GM18507 (cell line): Measurements from ENCODE around the gene LRMDA.

Source experiments
- DNase-seq: peaks from one replicate; pipeline ENCODE4 v3.0.0; 2011; ENCODE audit warnings: low read depth; ENCODE audit not compliant: insufficient read length; ENCODE audit errors: extremely low spot score
- FAIRE-seq: peaks from 2 replicates; lab custom pipeline; 2011; peaks lifted over from hg19 to GRCh38; lab: Jason Lieb, UNC

LRMDA gene

DNA sequence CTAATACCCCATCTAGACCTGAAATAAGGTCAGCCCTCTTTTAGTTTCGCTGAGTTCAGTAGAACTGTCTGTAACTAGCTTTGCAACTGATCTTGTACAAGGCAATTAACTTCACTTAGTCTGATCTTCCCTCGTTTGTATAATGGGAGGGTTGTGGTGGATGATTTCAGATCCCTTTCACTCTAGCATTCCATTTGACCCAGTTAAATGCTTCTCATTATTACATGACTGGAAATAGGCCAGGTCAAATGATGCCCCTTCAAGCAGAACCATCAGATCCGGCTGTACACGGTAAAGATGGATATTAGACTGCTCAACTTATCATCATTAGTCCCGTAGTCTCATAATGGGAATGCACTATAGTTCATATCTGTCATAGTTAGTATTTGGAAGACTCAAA is 1009.0 kb downstream of the LRMDA start:
- FAIRE-seq (no peak), DNase-seq (no peak)

DNA sequence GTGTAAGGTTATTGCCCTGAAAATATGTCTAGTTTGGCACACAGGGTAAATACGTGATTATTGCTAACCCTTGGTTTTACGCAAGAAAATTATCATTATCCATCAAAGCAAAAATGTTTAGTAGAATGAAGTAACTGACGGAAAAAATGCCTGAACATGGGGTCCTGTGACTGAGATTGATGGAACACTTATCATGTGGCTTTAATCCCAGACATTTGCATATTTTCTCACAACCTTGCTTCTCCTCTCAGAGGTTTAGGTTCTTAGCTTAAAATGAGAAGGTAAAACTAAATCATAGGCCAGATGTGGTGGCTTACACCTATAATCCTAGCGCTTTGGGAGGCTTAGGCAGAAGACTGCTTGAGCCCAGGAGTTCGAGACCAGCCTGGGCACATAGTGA is 1010.7 kb downstream of the LRMDA start:
- no peak for DNase-seq
- no peak for FAIRE-seq

DNA sequence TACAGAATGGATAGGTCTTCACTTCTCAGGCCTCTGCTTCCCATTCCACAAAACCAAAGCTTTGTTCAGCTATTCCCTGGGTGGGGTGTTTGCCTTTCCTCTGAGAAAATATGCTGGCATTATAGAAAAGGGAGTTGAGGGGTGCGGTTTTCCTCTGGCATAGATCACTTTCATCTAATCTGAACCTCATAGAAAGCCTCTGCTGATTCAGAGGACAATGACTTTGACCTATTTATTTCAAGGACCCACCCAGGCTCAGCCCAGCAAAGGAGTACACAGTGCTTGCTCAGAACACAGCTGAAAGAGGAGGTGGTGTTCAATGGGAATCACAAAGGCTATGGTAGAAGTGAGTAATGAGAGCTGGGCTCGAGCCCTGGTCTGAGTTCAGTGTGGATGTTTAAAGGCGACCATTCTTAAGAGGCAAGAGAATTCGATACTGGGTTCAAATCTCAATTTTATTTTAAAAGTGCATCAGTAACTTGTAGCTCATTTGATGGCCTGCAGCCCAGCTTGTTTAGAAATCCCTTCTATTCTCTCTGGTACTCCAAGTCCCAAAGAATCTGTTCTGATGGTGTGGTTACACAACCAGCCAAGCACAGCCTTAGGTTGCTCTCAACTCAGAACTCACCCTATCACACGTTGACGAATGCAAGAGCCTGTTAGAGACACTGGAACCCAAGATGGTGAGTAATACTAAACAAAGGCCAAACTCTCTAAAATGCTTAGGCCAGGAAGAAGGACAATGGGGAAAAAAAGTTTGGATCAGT is 1012.8 kb downstream of the LRMDA start:
- DNase-seq (no peak), FAIRE-seq (no peak)

DNA sequence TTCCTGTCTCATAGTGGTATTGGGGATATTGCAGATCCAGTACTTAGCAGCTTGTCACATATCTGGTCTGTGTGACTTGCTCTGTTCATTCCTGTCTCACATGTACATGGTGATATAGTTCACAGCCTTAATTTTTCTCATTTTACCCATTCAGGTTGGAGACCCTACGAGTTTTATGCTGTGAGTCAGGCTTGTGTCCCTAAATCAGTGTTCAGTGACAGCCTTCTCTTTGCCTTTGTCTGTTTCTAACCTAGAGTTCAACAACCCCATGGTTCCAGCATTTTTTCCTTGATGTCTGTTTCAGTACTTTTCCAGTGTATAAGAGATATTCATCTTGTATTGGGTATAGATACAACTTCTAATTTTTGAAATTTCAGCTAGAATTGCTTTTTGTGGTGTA is 1016.2 kb downstream of the LRMDA start:
- DNase-seq (no peak), FAIRE-seq (no peak)

- no peak for FAIRE-seq
Measured at GRCh38 chr10:76451911-76452310, 1020.5 kb downstream of the LRMDA start.

GRCh38 chr10:76453332-76453731 is 1021.9 kb downstream of the LRMDA start:
- DNase-seq: no peak

More at GRCh38 chr10:76451911-76452310, 1020.5 kb downstream of the LRMDA start:
- DNase-seq: no peak

DNA sequence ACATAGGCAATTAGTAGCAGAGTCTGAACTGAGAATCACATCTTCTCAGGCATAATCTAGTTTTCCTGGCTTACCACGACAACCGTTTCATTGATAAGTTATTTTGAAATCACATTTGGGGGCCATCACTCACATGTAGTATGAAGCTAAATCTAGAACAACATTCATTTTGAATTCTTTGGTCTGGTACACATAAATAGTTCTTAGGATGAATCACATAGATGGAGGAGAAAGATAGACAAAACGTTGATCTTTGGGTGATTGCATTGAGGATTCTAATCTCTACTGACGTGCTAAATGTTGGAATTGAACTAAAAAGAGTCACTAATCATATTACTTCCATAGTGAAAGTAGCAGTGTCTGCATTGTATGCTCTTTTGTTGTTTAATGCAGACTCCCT is 1022.6 kb downstream of the LRMDA start:
- FAIRE-seq (no peak), DNase-seq (no peak)

More at GRCh38 chr10:76453332-76453731, 1021.9 kb downstream of the LRMDA start:
- FAIRE-seq: no peak

- no peak for DNase-seq
- no peak for FAIRE-seq
Measured at GRCh38 chr10:76454506-76455140, 1023.2 kb downstream of the LRMDA start.

GRCh38 chr10:76456197-76456596 is 1024.8 kb downstream of the LRMDA start:
- DNase-seq: no peak
- FAIRE-seq: no peak

GRCh38 chr10:76459016-76459730 is 1027.7 kb downstream of the LRMDA start:
- FAIRE-seq (no peak), DNase-seq (no peak)

DNA sequence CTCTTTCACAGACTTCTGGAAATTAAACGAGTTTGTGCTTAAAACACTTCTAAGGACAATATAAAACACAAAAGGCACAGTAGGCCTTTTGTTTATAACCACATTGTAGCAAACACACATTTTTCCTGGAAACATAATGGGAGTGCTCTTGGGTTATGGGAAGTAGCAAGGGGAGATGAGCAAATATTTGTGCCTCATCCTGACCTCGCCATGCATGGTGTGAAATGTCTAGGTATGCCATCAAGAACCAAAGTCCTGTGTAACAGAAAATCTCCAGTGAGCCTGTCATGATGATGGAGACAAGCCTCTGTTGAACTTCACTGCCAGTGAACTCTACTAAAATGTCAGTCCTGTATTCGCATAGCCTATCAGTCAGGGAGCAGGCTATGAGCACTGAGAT is 1029.6 kb downstream of the LRMDA start:
- FAIRE-seq: no peak

GRCh38 chr10:76463111-76463510 is 1031.7 kb downstream of the LRMDA start:
- FAIRE-seq (no peak), DNase-seq (no peak)

More for the DNA sequence above, 1029.6 kb downstream of the LRMDA start:
- no peak for DNase-seq

DNA sequence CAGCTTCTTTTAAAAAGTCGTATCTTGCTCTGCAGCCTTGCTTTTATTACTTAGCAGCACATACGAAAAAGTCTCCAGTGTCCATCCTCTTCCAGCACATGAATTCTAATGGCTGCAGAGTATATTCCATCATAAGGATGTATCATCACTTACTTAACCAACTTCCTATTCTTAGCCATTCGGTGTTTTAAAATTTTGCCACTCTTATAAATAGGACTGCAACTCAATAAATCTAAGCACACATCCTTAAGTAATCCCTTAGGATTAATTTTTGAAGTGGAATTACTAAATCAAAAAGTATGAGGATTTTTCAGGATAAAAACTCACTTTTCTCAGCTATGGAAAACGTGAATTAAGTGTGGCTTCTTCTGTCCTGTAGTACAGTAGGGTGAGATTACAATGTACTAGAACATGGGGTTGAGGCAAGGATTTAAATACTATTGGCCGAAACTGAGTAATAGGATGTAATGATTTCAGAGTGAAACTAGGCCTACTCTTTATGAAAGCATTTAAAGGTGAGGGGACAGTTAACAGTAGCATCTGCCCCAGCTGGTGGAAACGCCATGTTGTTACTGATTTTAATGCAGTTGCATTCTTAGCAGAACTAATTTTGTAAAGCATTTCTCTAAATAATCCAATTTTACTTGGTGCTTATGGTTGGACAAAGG is 1035.5 kb downstream of the LRMDA start:
- DNase-seq (no peak), FAIRE-seq (no peak)

- FAIRE-seq (no peak), DNase-seq (no peak)
Measured at GRCh38 chr10:76469675-76470074, 1038.3 kb downstream of the LRMDA start.

- no peak for DNase-seq
- no peak for FAIRE-seq
Measured at GRCh38 chr10:76479103-76479790, 1047.8 kb downstream of the LRMDA start.

DNA sequence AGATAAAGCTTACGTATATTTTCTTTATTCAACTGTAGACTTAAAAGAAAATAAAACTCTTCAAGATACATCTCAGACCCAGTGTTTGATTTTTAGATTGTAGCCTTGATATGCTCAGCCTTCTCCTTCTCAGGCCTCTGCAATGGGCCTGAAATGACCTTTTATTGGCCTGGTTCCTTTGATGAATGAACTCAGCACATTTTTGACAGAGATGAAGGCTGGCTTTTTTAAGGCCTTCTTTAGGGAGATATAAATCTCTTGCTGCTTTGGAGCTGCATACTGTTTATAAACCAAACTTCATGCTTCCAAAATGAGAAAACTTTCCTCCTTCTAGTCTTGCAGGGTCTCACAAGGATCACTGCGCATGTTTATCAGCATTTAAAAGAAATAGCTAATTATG is 1049.8 kb downstream of the LRMDA start:
- DNase-seq (no peak), FAIRE-seq (no peak)

DNA sequence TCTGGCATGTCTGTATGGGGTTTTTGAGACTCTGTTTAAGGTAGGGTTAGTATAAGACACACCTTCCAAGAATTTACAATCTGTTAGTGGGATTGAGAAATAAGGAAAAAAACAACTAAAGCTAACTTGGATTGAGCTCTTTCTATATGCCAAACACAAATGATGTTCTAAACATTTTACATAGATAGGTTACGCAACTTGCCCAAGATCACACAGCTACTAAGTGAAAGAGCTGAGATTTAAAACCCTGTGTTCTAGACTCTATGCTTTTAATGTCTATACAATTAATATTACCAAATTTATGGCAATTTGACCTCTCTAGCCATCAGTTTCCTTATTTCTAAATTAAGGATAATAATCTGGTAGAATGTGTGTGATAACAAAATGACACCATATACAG is 1056.2 kb downstream of the LRMDA start:
- FAIRE-seq: no peak
- DNase-seq: no peak

DNA sequence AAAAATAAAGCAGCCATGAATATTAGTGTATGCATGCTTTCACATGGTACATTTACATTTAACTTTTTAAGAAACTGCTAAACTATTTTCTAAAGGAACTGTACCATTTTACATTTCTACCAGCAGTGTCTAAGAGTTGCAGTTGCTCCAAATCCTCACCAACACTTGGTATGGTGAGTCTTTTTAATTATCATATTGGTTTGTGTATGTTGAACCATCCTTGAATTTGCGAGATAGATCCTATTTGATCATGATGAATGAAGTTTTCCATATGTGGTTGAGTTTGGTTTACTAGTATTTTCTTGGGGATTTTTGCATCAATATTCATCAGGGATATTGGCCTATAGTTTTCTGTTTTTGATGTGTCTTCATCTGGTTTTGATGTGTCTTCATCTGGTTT is 1057.2 kb downstream of the LRMDA start:
- no peak for DNase-seq
- FAIRE-seq: no peak

DNA sequence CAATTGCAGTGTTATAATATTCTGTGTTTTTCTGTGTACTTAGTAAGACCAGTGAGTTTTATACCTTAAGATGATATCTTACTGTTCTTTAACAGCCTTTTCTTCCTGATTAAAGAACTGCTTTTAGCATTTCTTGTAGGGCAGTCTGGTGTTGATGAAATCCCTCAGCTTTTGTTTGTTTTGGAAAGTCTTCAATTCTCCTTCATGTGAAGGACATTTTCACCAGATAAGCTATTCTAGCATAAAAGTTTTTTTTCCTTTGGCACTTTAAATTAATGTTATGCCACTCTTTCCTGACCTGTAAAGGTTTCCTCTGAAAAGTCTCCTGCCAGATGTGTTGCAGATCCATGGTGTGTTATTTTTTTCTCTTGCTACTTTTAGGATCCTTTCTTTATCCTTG is 1059.8 kb downstream of the LRMDA start:
- FAIRE-seq (no peak), DNase-seq (no peak)

DNA sequence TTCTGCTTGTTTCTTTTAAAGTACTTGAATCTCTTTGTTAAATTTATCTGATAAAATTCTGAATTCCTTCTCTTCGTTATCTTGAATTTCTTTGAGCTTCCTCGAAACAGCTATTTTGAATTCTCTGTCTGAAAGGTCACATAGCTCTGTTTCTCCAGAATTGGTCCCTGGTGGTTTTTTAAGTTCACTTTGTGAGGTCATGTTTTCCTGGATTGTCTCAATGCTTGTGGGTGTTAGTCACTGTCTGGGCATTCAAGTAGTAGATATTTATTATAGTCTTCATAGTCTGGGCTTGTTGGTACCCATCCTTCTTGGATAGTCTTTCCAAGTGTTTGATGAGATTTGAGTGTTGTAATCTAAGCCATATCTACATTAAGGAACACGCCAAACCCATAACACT is 1060.6 kb downstream of the LRMDA start:
- FAIRE-seq: no peak
- no peak for DNase-seq
